ENCODE measurements around the gene SH3RF3. TPM values are rescaled to one million over a fixed set of nuclear protein-coding genes. Genes with fewer than 3 reads are reported as not detected.

The SH3RF3 gene
- total RNA-seq, 1 experiment from 2014 or later, result 4.9 TPM

GRCh38 chr2:109205447-109205846, 76.4 kb downstream of the SH3RF3 start:
- no peak for TF ChIP-seq REST (IDR thresholded peaks at IDR 0.05; ENCODE audit: insufficient read depth in 1 of 2, low read depth in 2 of 2, low read length in 1 of 2)
- TF ChIP-seq TCF7L2 (IDR thresholded peaks at IDR 0.05; ENCODE audit: low read depth, low read length), result no peak
- TF ChIP-seq SIN3A (IDR thresholded peaks at IDR 0.05; ENCODE audit: borderline replicate concordance, insufficient read depth, low read depth, low read length), result no peak
- no peak for TF ChIP-seq CTCF (IDR thresholded peaks at IDR 0.05)
- no peak for TF ChIP-seq POLR2AphosphoS5 (IDR thresholded peaks at IDR 0.05; ENCODE audit: low read depth, low read length)
- Histone ChIP-seq H3K9me3 (ENCODE audit: control insufficient read depth, insufficient read depth, low read depth, low read length) (no peaks in the 10 kb centered on the region), H3K4me3 (ENCODE audit: low read depth in 2 of 2, low read length in 2 of 2) (no peak overlapping the region), H3K4me1 (ENCODE audit: control insufficient read depth, insufficient read depth, low read length) (peaks cover 9% of the 10 kb centered on the region), H3K27ac (ENCODE audit: low read length) (no peak overlapping the region), H3K36me3 (ENCODE audit: control insufficient read depth, insufficient read depth, low read length) (no peaks in the 10 kb centered on the region), H3K27me3 (ENCODE audit: control insufficient read depth, insufficient read depth, low read length) (no peaks in the 10 kb centered on the region)
- ATAC-seq, result no peak
- ChIA-PET POLR2A (no interaction called here), CTCF (no interaction called here)
- DNase-seq (ENCODE audit: low read depth, low spot score), result no peak
- in situ Hi-C loops (cut with HindIII; ENCODE audit: low pct_unique_long_range_greater_than_20kb, low sequenced_read_pairs), result no loop called here
- intact Hi-C loops (cut with micrococcal nuclease; ENCODE audit: unreplicated experiment), result no loop called here
- BruUV-seq (replicated peaks), result no TSS peak

- Histone ChIP-seq H3K9me3 (ENCODE audit: control insufficient read depth, insufficient read depth, low read depth, low read length) (no peaks in the 10 kb centered on the region), H3K4me3 (ENCODE audit: low read depth in 2 of 2, low read length in 2 of 2) (no peak overlapping the region), H3K36me3 (ENCODE audit: control insufficient read depth, insufficient read depth, low read length) (no peaks in the 10 kb centered on the region), H3K4me1 (ENCODE audit: control insufficient read depth, insufficient read depth, low read length) (peaks cover 9% of the 10 kb centered on the region), H3K27me3 (ENCODE audit: control insufficient read depth, insufficient read depth, low read length) (no peaks in the 10 kb centered on the region; the same call in 1 of the 2 replicates), H3K27ac (ENCODE audit: low read length) (no peak overlapping the region)
- intact Hi-C loops (cut with micrococcal nuclease; ENCODE audit: unreplicated experiment) (no loop called here), in situ Hi-C loops (cut with HindIII; ENCODE audit: low pct_unique_long_range_greater_than_20kb, low sequenced_read_pairs) (no loop called here)
- TF ChIP-seq TCF7L2 (IDR thresholded peaks at IDR 0.05; ENCODE audit: low read depth, low read length) (no peak), POLR2AphosphoS5 (IDR thresholded peaks at IDR 0.05; ENCODE audit: low read depth, low read length) (no peak), SIN3A (IDR thresholded peaks at IDR 0.05; ENCODE audit: borderline replicate concordance, insufficient read depth, low read depth, low read length) (no peak), CTCF (IDR thresholded peaks at IDR 0.05) (no peak), REST (IDR thresholded peaks at IDR 0.05; ENCODE audit: insufficient read depth in 1 of 2, low read depth in 2 of 2, low read length in 1 of 2) (no peak)
- no TSS peak for BruUV-seq (replicated peaks)
- ChIA-PET CTCF (no interaction called here), POLR2A (no interaction called here)
- no peak for DNase-seq (ENCODE audit: low read depth, low spot score)
- ATAC-seq, result no peak
Measured at GRCh38 chr2:109206569-109207146, 77.7 kb downstream of the SH3RF3 start.

Data from Panc1 (cell line).